IMR-90 (cell line): ENCODE measurements around the gene CEP57L1. TPM values are rescaled to one million over a fixed set of nuclear protein-coding genes. Genes with fewer than 3 reads are reported as not detected.

Experiments
- ATAC-seq: fragments of 200-7000 bp; cut with Tn5 transposase; 2 replicates; pipeline ENCODE4 v1.9.1; 2020; ENCODE audit warnings: low read depth, mild to moderate bottlenecking, moderate library complexity
- BruUV-seq: library from RNA; stranded (reverse); fragments of 400-500 nt; replicated peaks from 2 replicates; lab custom pipeline; 2021; lab: Mats Ljungman, UMichigan
- CTCF ChIA-PET: fragments of 300-600 bp; formaldehyde crosslinking; extraction: SDS; loops from one replicate; lab custom pipeline; 2021; ENCODE audit warnings: antibody characterized with exemption; lab: Yijun Ruan, JAX
- POLR2A ChIA-PET: fragments of 300-600 bp; sonication (Branson Sonifier 250); formaldehyde crosslinking; loops from one replicate; lab custom pipeline; 2022; ENCODE audit warnings: antibody characterized with exemption; ENCODE audit not compliant: unreplicated experiment; lab: Charles Lee
- DNase-seq: peaks from one replicate; pipeline ENCODE4 v3.0.0; 2013
- H2AFZ ChIP-seq: replicated peaks from 2 replicates; pipeline ENCODE3; 2013; ENCODE audit warnings: low read length, mild to moderate bottlenecking; ENCODE audit not compliant: poor library complexity
- H2AK5ac ChIP-seq: 2 replicates; pipeline ENCODE4 v1.6.1; 2013; ENCODE audit warnings: low read depth, low read length, inconsistent platforms
- H2AK9ac ChIP-seq: replicated peaks from 2 replicates; pipeline ENCODE3; 2013; ENCODE audit warnings: mild to moderate bottlenecking, low read depth, low read length, moderate library complexity; ENCODE audit not compliant: poor library complexity
- H2BK120ac ChIP-seq: 2 replicates; pipeline ENCODE4 v1.6.1; 2013; ENCODE audit warnings: low read depth, low read length, inconsistent platforms
- H2BK15ac ChIP-seq: 3 replicates; pipeline ENCODE4 v1.6.1; 2013; ENCODE audit warnings: low read depth, low read length, inconsistent platforms
- H2BK20ac ChIP-seq: 2 replicates; pipeline ENCODE4 v1.6.1; 2013; ENCODE audit warnings: low read depth, mild to moderate bottlenecking, inconsistent platforms, low read length, moderate library complexity
- H2BK5ac ChIP-seq: 2 replicates; pipeline ENCODE4 v1.6.1; 2013; ENCODE audit warnings: mild to moderate bottlenecking, low read depth, low read length, inconsistent platforms; ENCODE audit not compliant: poor library complexity, severe bottlenecking
- H3K14ac ChIP-seq: replicated peaks from 2 replicates; pipeline ENCODE4 v1.6.1; 2013; ENCODE audit warnings: low read depth, low read length, inconsistent platforms
- H3K18ac ChIP-seq: 2 replicates; pipeline ENCODE4 v1.6.1; 2013; ENCODE audit warnings: low read depth, low read length, control low read depth
- H3K23ac ChIP-seq: 2 replicates; pipeline ENCODE4 v1.6.1; 2013; ENCODE audit warnings: low read depth, low read length, inconsistent platforms
- H3K27ac ChIP-seq: 2 replicates; pipeline ENCODE4 v1.5.1; 2013; ENCODE audit warnings: mild to moderate bottlenecking, control low read depth, low read length; ENCODE audit not compliant: insufficient read depth
- H3K27me3 ChIP-seq: 2 replicates; pipeline ENCODE4 v1.6.1; 2013; ENCODE audit warnings: low read length; ENCODE audit not compliant: control insufficient read depth, insufficient read depth
- H3K36me3 ChIP-seq: 2 replicates; pipeline ENCODE4 v1.6.1; 2013; ENCODE audit warnings: low read length, mixed read lengths; ENCODE audit not compliant: control insufficient read depth, insufficient read depth
- H3K4ac ChIP-seq: 2 replicates; pipeline ENCODE4 v1.6.1; 2013; ENCODE audit warnings: low read depth, low read length, inconsistent platforms
- H3K4me1 ChIP-seq: 2 replicates; pipeline ENCODE4 v1.6.1; 2013; ENCODE audit warnings: low read length, mixed read lengths; ENCODE audit not compliant: control insufficient read depth, insufficient read depth
- H3K4me2 ChIP-seq: 2 replicates; pipeline ENCODE4 v1.6.1; 2013; ENCODE audit warnings: low read depth, mild to moderate bottlenecking, control low read depth, low read length, moderate library complexity
- H3K4me3 ChIP-seq: 2 replicates; pipeline ENCODE4 v1.5.1; 2013; ENCODE audit warnings: low read depth, mild to moderate bottlenecking, control low read depth, low read length, moderate library complexity; ENCODE audit not compliant: insufficient read depth
- H3K56ac ChIP-seq: 2 replicates; pipeline ENCODE4 v1.6.1; 2013; ENCODE audit warnings: low read length, inconsistent platforms; ENCODE audit not compliant: insufficient read depth; ENCODE audit errors: extremely low read depth
- H3K79me1 ChIP-seq, 2 experiments: 2 replicates each; pipeline ENCODE4 v1.6.1; 2013; ENCODE audit warnings: low read length in 2 of 2, inconsistent platforms in 1 of 2, low read depth in 1 of 2
- H3K9ac ChIP-seq: 2 replicates; pipeline ENCODE4 v1.6.1; 2013; ENCODE audit warnings: low read depth, low read length, control low read depth
- H3K9me1 ChIP-seq: 2 replicates; pipeline ENCODE4 v1.6.1; 2013; ENCODE audit warnings: low read length, inconsistent platforms; ENCODE audit not compliant: insufficient read depth
- H3K9me3 ChIP-seq: 2 replicates; pipeline ENCODE4 v1.6.1; 2013; ENCODE audit warnings: low read length; ENCODE audit not compliant: control insufficient read depth, insufficient read depth
- H4K20me1 ChIP-seq: 2 replicates; pipeline ENCODE4 v1.6.1; 2013; ENCODE audit warnings: low read length, inconsistent platforms; ENCODE audit not compliant: insufficient read depth
- H4K5ac ChIP-seq: 2 replicates; pipeline ENCODE4 v1.6.1; 2013; ENCODE audit warnings: mild to moderate bottlenecking, low read depth, low read length, control low read depth
- H4K8ac ChIP-seq, 2 experiments: 2 replicates each; pipeline ENCODE4 v1.6.1; 2013; ENCODE audit warnings: low read depth in 2 of 2, low read length in 2 of 2, control low read depth in 1 of 2, inconsistent platforms in 1 of 2
- H4K91ac ChIP-seq: 2 replicates; pipeline ENCODE4 v1.6.1; 2013; ENCODE audit warnings: low read depth, low read length, inconsistent platforms; ENCODE audit not compliant: insufficient read depth
- CEBPB ChIP-seq: IDR thresholded peaks from 2 replicates; pipeline ENCODE4 v1.6.1; 2012; ENCODE audit warnings: low read depth, low read length, improper control_type of control experiment
- ELK1 ChIP-seq: fragments of 150-350 bp; IDR thresholded peaks from 2 replicates; pipeline ENCODE4 v1.6.1; 2016; ENCODE audit warnings: low read depth, mild to moderate bottlenecking, low read length, moderate library complexity, borderline replicate concordance
- MXI1 ChIP-seq: IDR thresholded peaks from 2 replicates; pipeline ENCODE4 v1.6.1; 2012; ENCODE audit warnings: low read depth, mild to moderate bottlenecking, low read length, moderate library complexity, borderline replicate concordance
- POLR2A ChIP-seq: IDR thresholded peaks from 2 replicates; pipeline ENCODE4 v1.6.1; 2012; ENCODE audit warnings: mild to moderate bottlenecking, low read depth, low read length
- RCOR1 ChIP-seq: IDR thresholded peaks from 2 replicates; pipeline ENCODE4 v1.6.1; 2012; ENCODE audit warnings: mild to moderate bottlenecking, low read length, improper control_type of control experiment; ENCODE audit not compliant: insufficient replicate concordance
- WGBS, 2 experiments: methylation state at CpG; one replicate each; pipeline versions ENCODE4 v1.1.5 to v1.1.7; 2013; ENCODE audit warnings: missing lambda C conversion rate in 2 of 2; ENCODE audit not compliant: insufficient read length in 1 of 2; ENCODE audit errors: extremely low coverage in 2 of 2; 5-methylcytosine and 5-hydroxymethylcytosine counted together
- dilution Hi-C: fragments of 300-500 bp; cut with HindIII; formaldehyde crosslinking; loops from one replicate; pipeline ENCODE4 v1.14.3; 2018; ENCODE audit warnings: low sequenced_read_pairs; ENCODE audit not compliant: unreplicated experiment
- in situ Hi-C: fragments of 300-500 bp; cut with MboI; formaldehyde crosslinking; loops from 3 replicates; pipeline ENCODE4 v1.14.3; 2019; ENCODE audit warnings: low sequenced_read_pairs, inconsistent platforms, mixed read lengths
- intact Hi-C: fragments of 100-400 bp; cut with micrococcal nuclease; formaldehyde crosslinking; loops from 2 replicates; pipeline ENCODE4 v1.10.0; 2022
- polyA plus RNA-seq, 3 experiments: library from polyadenylated mRNA; depleted of rRNA; stranded (reverse); fragments of >200 nt; gene quantifications; 2 replicates each; pipeline ENCODE4 v1.2.3, GENCODE V29; 2012; ENCODE audit warnings: low replicate concordance in 1 of 3
- total RNA-seq: library from RNA; depleted of rRNA; stranded (reverse); fragments of >200 nt; gene quantifications from 2 replicates; pipeline ENCODE4 v1.2.3, GENCODE V29; 2012

Gene CEP57L1
- total and polyA plus RNA-seq, 2 of the 4 experiments (the other 2 are of a cell fraction): 10.3 to 21.9 TPM

GRCh38 chr6:109179507-109179906 is 84.2 kb downstream of the CEP57L1 start:
- Histone ChIP-seq H2AK5ac (no peak overlapping the region), H2BK120ac (no peak overlapping the region), H3K27me3 (peaks cover 9% of the 10 kb centered on the region), H2AK9ac (no peak overlapping the region), H3K4ac (no peak overlapping the region), H2BK5ac (no peak overlapping the region), H3K4me3 (no peak overlapping the region), H2AFZ (no peak overlapping the region), H4K20me1 (no peaks in the 10 kb centered on the region), H3K9me3 (no peaks in the 10 kb centered on the region), H2BK20ac (no peak overlapping the region), H3K56ac (no peak overlapping the region), H2BK15ac (no peak overlapping the region), H4K91ac (no peak overlapping the region), H4K5ac (no peak overlapping the region), H3K79me1 (no peaks in the 10 kb centered on the region), H4K8ac (no peak overlapping the region), H3K36me3 (no peaks in the 10 kb centered on the region), H3K9ac (no peak overlapping the region), H3K4me2 (no peak overlapping the region), H3K27ac (no peak overlapping the region), H3K23ac (no peak overlapping the region), H3K4me1 (no peaks in the 10 kb centered on the region), H3K9me1 (no peaks in the 10 kb centered on the region), H3K14ac (no peak overlapping the region), H3K18ac (no peak overlapping the region)
- no TSS peak for BruUV-seq
- intact Hi-C loops (no loop called here), in situ Hi-C loops (loop anchor here (25.0 kb wide), 1 partner anchor 208 kb away; the partner anchor contains the start of gene CD164), dilution Hi-C loops (no loop called here)
- ATAC-seq (no peak), DNase-seq (no peak)
- WGBS, 2 experiments: no CpG with 5 or more reads among the region's 1 CpG
- ChIA-PET POLR2A (interaction anchor here (0.6 kb wide), 1 partner anchor 205 kb away, joined by 5 read pairs; no protein-coding TSS in a partner anchor), CTCF (interaction anchor here (1.3 kb wide), 1 partner anchor 8 kb away, joined by 3 read pairs; no protein-coding TSS in a partner anchor)
- no peak for TF ChIP-seq MXI1
- TF ChIP-seq POLR2A: no peak
- peak; percentile 50 for TF ChIP-seq CEBPB
- TF ChIP-seq RCOR1: no peak
- TF ChIP-seq ELK1: no peak
